Pons (tissue), 1 donor: ENCODE results near the gene RAB27B.

Source experiments
- DNase-seq: peaks from one replicate; pipeline ENCODE4 v3.0.0-alpha.2; 2016; ENCODE audit warnings: low spot score

RAB27B gene

DNA sequence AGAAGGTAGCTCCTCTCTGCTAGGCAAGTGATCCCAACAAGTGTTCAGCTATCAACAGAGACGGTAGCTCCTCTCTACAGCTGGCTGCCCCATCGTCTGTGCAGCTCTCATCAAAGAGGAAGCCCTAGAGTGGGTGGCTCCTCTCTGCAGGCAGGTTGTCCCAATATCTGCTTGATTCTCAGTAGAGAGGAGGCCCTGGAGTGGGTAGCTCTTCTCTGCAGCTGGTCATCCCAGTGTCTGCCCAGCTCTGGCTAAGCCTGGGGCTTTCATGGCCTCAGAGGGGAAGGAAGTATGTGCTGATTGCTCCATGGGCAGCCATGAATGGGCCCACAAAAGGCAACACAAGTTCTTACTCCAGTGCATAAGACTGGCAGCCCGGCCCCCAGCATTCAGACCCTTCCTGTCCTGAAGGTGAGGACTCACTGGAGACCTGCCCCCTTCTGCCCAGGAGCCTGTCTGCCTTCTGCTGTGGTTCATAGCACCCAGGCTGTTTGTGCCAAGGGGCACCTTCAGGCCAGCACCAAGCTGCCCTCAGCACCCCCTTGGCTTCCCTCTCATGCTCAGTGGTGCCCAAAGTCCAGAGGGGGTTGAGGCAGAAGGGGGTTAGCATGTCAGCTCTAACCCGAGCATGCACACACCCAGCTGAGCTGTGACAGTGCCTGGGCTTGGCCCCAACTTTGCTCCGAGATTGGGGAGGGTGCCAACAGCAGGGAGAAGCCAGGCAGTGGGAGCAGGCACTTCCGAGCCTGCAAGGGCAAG is 82.1 kb downstream of the RAB27B start:
- no peak for DNase-seq

DNA sequence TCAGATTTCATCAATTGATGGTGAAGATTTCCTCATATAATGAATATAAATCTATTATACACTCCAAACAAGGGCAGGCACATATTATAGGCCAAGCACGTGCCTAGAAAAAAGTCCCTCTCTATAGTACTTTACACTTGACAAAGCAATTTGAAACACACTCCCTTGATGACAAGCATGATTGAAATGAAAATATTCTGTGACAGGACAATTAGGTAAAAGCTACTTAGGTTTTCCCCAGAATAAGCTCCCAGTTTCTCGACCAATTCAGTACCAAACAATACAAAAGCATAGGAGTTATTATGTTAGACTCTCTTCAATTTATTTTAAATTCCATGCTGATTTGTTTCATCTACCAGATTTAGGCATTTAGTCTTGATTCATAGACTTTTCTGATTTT is 83.3 kb downstream of the RAB27B start:
- no peak for DNase-seq

DNA sequence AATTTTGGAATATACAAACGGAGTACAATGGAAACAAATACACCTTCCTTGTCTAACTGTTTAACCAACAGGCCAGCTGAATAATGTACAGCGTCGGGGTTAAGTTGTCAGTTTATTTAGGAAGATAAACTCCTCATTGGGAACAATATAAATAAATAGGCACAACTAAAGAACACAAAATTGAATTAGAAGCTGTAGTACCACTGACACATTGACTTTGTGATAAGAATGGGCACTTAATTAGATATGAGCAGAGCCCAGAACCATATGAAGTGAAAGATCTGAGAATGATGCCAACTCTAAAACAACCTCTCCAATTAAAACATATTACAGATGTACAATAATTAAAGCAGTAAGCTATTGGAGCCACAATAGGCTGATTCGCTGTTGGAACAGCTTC is 86.5 kb downstream of the RAB27B start:
- no peak for DNase-seq

DNA sequence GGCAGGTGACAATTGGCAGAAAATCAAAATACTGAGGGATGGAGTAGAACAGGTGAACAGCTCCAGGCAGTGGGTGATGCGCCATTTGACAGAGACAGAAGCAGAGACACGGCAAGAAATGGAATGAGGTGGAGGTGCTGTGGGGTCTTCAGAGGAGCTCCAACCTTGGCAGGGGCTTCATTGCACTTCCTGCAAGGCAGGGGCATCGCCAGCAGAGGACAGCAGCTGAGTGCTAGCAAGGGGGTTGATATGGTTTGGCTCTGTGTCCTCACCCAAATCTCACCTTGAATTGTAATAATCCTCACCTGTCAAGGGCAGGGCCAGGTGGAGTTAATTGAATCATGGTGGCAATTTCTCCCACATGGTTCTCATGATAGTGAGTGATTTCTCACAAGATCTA is 88.2 kb downstream of the RAB27B start:
- DNase-seq, result no peak

DNA sequence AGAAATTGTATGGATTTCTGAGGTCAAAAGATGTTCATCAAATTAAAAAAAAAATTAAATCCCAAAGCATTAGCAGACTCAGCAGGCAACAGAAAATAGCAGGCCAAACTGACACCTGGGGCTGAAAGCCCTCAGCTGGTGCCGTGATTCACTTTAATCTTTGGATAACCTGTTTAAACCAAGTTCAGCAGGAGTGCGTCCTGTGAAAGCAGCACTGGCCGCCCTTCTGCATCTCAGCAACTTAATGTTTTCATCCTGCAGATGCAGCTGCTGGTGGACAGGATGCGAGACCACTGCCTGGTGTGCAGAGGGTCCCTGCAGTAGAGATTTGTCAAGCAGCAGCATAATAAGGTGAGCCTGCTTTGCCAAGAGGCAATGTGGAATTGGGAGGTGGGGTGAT is 89.8 kb downstream of the RAB27B start:
- DNase-seq, result no peak

DNA sequence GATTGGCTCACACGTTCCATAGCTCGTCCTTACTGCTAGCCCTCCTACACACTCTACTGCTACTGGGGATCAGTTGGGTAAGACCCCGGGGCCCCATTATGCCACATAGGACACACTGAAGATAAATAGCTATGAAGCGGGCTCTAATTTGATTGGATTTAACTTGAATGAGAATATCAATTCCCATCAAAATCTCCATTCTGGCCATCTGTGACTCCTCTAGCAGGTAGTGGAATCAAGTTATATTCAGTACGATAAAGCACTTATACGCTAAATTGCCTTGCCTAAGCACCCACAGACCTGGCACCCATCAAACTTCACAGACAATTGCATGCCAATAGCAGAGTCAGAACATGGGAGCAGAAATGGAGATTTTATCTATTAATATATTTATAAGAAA is 91.1 kb downstream of the RAB27B start:
- DNase-seq, result no peak

DNA sequence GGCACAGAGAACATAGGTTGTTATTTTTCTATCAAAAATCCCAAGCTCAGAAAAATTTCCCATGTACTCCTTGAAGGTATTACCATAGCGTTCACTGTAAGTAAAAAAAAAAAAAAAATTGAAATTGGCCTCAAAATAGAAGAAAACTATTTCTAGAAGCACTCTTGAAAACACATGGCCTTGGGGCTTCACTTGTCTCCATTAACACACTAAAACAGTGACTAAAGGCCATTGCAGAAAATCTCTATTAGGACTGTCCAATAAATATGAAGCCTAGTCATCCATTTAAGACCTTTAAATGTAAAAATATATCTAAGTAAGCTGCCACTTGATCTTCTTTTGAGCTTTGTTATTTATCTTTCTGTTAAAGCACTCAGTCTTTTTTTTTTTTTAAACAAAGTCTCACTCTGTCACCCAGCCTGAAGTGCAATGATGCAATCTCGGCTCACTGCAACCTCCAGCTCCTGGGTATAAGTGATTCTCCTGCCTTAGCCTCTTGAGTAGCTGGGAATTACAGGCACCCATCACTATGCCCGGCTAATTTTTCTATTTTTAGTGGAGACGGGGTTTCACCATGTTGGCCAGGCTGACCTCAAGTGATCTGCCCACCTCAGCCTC is 95.2 kb downstream of the RAB27B start:
- no peak for DNase-seq

DNA sequence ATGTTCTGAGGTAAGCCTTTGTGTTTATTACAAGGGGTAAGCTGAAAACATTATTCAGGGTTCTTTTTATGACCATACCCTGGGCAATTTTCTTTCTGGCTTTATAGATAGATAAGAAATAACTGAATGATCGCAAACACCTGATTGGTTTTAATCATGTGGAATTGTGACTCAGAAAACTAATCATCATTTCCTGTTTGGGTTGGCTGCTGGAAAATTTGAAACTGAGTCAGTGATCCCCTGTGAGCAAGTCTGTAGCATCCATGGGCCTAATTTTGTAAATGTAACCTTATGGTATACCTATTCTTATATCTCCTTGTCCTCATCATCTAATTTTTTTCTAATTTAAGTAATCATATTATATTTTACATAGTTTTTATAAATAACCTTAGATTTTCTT is 96.7 kb downstream of the RAB27B start:
- DNase-seq, result no peak

DNA sequence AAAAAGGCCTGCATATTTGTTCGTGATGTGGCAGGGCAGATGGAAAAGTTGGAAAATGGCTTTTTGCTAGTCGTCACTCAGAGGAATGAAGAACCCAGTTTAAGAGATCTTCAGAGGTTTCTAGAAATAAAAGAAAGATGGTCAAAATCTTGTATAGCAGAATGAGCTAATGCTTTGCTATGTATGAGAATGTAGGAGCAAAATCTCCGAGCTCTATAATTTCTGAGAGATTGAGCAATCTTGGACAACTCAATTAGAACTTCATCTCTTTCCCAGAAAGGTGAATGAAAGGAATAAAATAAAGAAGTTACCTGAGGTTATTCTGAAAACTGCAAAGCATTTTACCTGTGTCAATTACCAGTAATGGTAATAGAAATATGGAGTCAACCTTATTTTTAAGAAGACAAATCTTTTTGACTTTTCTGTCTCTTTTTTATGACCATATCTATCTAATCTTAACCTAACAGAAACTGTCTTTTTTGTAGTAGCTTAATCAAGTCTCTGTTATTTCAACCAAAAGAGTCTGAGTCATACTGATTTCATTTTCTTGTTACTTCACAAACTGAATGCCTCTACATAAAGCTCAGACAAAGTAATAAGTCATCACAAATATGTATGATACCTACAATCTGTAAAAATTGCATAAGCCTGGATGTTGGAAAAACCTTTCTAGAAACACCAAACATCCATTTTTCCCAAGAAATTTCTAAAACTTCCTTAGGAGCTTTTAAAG is 98.5 kb downstream of the RAB27B start:
- DNase-seq, result no peak

DNA sequence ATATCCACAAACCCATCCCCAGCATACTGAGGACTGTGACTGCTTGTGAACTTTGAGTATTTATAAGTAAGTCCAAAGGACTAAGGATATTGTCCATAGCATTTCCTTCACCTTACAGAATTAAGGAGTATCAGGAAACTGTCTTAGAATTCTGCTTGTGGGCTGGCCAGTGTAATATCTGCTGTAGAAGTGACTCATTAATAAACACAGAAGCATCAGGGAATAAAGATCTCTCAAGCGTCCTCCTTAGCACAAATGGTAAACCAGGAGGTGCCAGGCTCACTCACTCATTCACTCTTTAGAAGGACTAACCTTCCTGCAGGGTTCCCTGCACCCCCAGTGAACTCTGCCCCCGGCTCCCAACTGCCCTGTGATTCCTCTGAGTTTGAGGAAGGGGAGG is 100.0 kb downstream of the RAB27B start:
- no peak for DNase-seq

DNA sequence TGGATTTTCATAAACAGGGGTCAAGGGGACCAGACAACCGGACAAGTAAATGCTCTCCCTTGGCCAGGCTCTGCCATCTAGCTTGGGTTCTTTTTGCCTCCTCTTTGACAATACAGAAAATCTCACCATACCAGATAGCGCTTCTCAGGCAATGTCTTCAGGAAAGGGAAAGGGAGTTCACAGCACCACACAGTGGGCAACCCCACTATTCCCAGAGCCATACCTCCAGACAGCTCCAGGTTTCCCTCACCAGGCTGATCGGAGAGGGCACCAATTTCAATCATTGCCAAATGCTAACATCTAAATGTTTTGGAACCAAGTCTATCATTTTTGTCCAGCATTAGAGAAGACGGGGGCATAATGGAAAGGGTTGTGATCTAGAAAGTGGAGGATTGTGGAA is 102.9 kb downstream of the RAB27B start:
- no peak for DNase-seq

DNA sequence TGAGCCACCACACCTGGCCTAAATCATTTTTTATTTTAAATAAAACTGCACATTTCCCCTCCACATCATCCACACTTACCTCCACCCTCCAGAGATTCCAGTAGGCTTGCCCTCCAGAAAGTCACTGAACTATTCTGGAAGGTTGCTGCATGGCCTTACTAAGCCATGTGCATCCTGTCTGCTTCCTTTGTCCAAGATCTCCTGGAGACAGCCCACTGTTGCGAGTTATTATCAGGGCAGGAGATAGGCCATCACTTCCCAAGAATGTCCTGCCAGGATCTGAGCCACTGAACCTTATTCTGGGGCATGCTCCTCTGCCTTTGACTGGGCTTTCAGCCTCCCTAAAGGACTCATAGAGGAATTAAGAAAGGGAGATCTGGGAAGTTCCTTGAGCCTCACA is 104.2 kb downstream of the RAB27B start:
- no peak for DNase-seq

DNA sequence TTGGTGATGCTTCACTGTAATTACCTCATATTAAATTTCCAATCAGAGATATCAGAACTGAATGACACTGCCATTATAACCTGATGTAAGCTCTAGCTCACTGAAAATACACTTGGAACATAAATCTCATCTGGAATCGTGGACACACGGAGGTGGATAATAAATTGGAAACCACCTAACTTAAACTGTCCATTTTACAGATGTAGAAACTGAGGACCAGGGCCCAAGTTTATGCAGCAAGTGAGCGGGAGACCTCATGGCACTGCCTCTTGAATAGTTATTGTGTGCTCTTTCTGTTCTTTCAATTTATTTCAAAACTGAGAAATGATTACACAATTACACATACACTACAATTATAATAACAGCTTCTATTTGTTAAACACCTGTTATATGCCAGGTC is 110.2 kb downstream of the RAB27B start:
- no peak for DNase-seq

DNA sequence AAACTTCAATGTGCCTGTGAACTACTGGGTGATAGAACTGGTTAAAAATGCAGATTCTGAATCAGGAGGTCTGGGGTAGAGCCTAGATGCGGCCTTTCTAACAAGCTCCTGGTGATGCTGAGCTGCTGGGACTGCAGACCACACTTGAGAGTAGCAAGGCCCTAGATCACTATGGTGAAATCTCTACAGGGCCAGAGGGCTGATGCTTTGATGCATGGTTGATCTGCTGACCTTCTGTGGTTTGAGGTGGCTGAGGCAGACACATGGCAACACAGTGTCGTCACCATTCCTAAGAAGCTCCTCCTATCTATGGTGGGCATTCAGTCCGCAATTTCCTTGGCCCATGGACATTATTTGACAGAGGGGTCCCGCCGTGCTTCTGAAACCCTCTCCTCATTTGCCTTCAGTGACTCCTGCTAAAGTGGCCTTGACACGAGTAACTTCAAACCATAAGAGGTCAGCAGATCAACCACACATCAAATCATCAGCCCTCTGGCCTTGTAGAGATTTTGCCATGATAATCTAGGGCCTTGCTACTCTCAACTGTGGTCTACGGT is 111.2 kb downstream of the RAB27B start:
- DNase-seq, result no peak

DNA sequence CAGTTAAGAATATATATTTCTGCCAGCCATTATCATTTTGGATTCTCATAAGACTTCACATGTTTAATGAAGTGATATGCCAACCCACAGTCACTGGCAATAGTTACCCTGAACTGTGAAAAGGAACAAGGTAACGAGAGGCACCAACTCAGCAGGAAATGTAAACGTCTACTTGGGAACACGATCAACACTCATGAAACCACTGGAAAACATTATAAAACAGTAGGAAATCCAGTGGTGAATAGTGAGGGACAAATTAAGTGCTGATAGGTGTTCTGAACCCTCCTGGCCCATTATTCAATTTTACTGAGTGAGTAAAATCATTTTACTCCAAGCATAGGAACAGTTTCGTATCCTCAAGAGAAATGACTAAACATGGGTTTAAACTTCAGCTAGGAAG is 113.9 kb downstream of the RAB27B start:
- DNase-seq, result no peak

DNA sequence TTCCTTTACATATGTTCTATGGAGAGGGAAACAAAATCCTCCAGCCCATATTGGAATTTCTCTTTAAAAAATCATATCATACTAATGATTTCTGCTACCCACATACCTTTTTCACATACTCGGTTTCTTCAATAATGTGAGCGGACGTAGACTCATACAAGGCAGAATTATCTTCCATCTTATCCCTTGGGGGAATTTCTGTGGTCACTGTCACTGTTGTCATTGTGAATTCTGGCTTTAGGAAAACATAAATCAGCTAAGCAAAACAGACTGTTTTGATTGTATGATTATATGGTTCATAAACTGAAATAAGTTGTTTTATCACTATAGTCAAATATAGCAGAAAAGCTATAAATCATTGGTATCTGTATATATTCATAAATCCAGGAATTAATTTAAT is 114.3 kb downstream of the RAB27B start:
- DNase-seq, result no peak
